GM19240 (cell line): ENCODE measurements around the gene PLCH1.
"Not testable (repeated sequence)": the region's sequence is repeated elsewhere in the genome, so short reads cannot be mapped to it uniquely, and the experiment has no call there.

Experiments used
- DNase-seq: peaks from one replicate; pipeline ENCODE4 v3.0.0; 2011; ENCODE audit warnings: low spot score; ENCODE audit not compliant: insufficient read length

Gene PLCH1

GRCh38 chr3:155643581-155644165 is 101.2 kb downstream of the PLCH1 start:
- DNase-seq: no peak

- DNase-seq: no peak
Measured at GRCh38 chr3:155641956-155642355, 102.9 kb downstream of the PLCH1 start.

- DNase-seq: no peak
Measured at GRCh38 chr3:155640098-155640497, 104.8 kb downstream of the PLCH1 start.

- no peak for DNase-seq
Measured at GRCh38 chr3:155639462-155640055, 105.3 kb downstream of the PLCH1 start.

GRCh38 chr3:155638461-155638860 is 106.4 kb downstream of the PLCH1 start:
- not testable (repeated sequence) for DNase-seq

- no peak for DNase-seq
Measured at GRCh38 chr3:155637567-155637966, 107.3 kb downstream of the PLCH1 start.

- DNase-seq: no peak
Measured at GRCh38 chr3:155635056-155635455, 109.8 kb downstream of the PLCH1 start.

- DNase-seq: no peak
Measured at GRCh38 chr3:155634121-155634719, 110.7 kb downstream of the PLCH1 start.

- no peak for DNase-seq
Measured at GRCh38 chr3:155631323-155632019, 113.4 kb downstream of the PLCH1 start.

GRCh38 chr3:155629556-155629955 is 115.3 kb downstream of the PLCH1 start:
- DNase-seq: no peak

GRCh38 chr3:155629056-155629455 is 115.8 kb downstream of the PLCH1 start:
- no peak for DNase-seq

GRCh38 chr3:155622647-155623046 is 122.2 kb downstream of the PLCH1 start:
- DNase-seq: not testable (repeated sequence)

GRCh38 chr3:155620552-155620951 is 124.3 kb downstream of the PLCH1 start:
- DNase-seq: not testable (repeated sequence)

GRCh38 chr3:155619118-155619915 is 125.6 kb downstream of the PLCH1 start:
- DNase-seq: no peak

- DNase-seq: no peak
Measured at GRCh38 chr3:155618543-155618942, 126.3 kb downstream of the PLCH1 start.

GRCh38 chr3:155617346-155617925 is 127.4 kb downstream of the PLCH1 start:
- no peak for DNase-seq

- not testable (repeated sequence) for DNase-seq
Measured at GRCh38 chr3:155615141-155615540, 129.7 kb downstream of the PLCH1 start.

GRCh38 chr3:155614410-155614809 is 130.5 kb downstream of the PLCH1 start:
- DNase-seq: not testable (repeated sequence)

GRCh38 chr3:155611456-155611855 is 133.4 kb downstream of the PLCH1 start:
- DNase-seq: no peak

- DNase-seq: no peak
Measured at GRCh38 chr3:155609586-155609985, 135.3 kb downstream of the PLCH1 start.
